K562 (cell line): ENCODE measurements around the gene ALKBH8. TPM values are rescaled to one million over a fixed set of nuclear protein-coding genes. Genes with fewer than 3 reads are reported as not detected.

Experiments used
- ATF2 ChIP-seq: sonication (generic); formaldehyde crosslinking; IDR thresholded peaks from 2 replicates; pipeline ENCODE4 v1.8.1; 2022; ENCODE audit warnings: missing genetic modification reagents
- CHCHD3 ChIP-seq: fragments of 250-450 bp; sonication (Bioruptor Pico); IDR thresholded peaks from 2 replicates; pipeline ENCODE4 v2.1.2; 2022; ENCODE audit warnings: mild to moderate bottlenecking
- EWSR1 ChIP-seq: fragments of 450-650 bp; IDR thresholded peaks from 2 replicates; pipeline ENCODE4 v1.6.1; 2018; ENCODE audit warnings: borderline replicate concordance, mild to moderate bottlenecking, low read depth, moderate library complexity; ENCODE audit not compliant: partially characterized antibody
- HOXB6 ChIP-seq: fragments of 250-450 bp; sonication (Bioruptor Pico); IDR thresholded peaks from 2 replicates; pipeline ENCODE4 v1.5.1; 2022; ENCODE audit warnings: mild to moderate bottlenecking, borderline replicate concordance
- ID3 ChIP-seq, 2 experiments: fragments of 250-450 bp in 1 of 2; fragments of 450-650 bp in 1 of 2; sonication (Bioruptor Pico) in 1 of 2; IDR thresholded peaks; 2 replicates each; pipeline versions ENCODE4 v1.6.1 to v1.8.0; 2016 to 2021; ENCODE audit warnings: mild to moderate bottlenecking in 2 of 2, moderate library complexity in 2 of 2, missing compliant biosample characterization in 1 of 2, missing genetic modification characterization in 1 of 2
- JUND ChIP-seq, 2 experiments: IDR thresholded peaks; 2 replicates in 1 of 2; 3 replicates in 1 of 2; pipeline ENCODE4 v1.6.1; 2011; ENCODE audit warnings: borderline replicate concordance in 2 of 2, low read depth in 2 of 2, low read length in 2 of 2, improper control_type of control experiment in 1 of 2, missing biosample characterization in 1 of 2, missing genetic modification characterization in 1 of 2, missing genetic modification reagents in 1 of 2
- MBD1 ChIP-seq: fragments of 250-450 bp; sonication (Bioruptor Pico); IDR thresholded peaks from 2 replicates; pipeline ENCODE4 v1.8.0; 2022; ENCODE audit warnings: inconsistent platforms
- NR2C2 ChIP-seq, 2 experiments: fragments of 200-800 bp in 1 of 2; sonication (Bioruptor generic) in 1 of 2; sonication (generic) in 1 of 2; formaldehyde crosslinking in 1 of 2; IDR thresholded peaks; 2 replicates each; pipeline versions ENCODE4 v1.6.1 to v1.8.0; 2016 to 2022; ENCODE audit warnings: mild to moderate bottlenecking in 1 of 2, missing compliant biosample characterization in 1 of 2, missing genetic modification characterization in 1 of 2, missing genetic modification reagents in 1 of 2
- TEAD2 ChIP-seq: fragments of 450-650 bp; IDR thresholded peaks from 2 replicates; pipeline ENCODE4 v1.6.1; 2016; ENCODE audit warnings: missing genetic modification characterization, control low read depth, missing compliant biosample characterization
- WHSC1 ChIP-seq: IDR thresholded peaks from one replicate; pipeline ENCODE4 v1.6.1; 2012; ENCODE audit warnings: low read length, control low read depth, inconsistent platforms
- ZNF165 ChIP-seq: fragments of 250-450 bp; sonication (Bioruptor Pico); IDR thresholded peaks from 2 replicates; pipeline ENCODE4 v1.4.0; 2020; ENCODE audit warnings: borderline replicate concordance
- ZNF384 ChIP-seq: IDR thresholded peaks from 2 replicates; pipeline ENCODE4 v1.6.1; 2012; ENCODE audit warnings: low read depth, low read length, improper control_type of control experiment
- polyA plus RNA-seq, 8 experiments: library from polyadenylated mRNA; depleted of rRNA in 4 of 8; stranded (reverse) in 5 of 8; unstranded in 3 of 8; fragments of >200 nt; fragmentation: Nextera tagmentation in 2 of 8; fragmentation: Illumina TruSeq in 1 of 8; extraction: Ambion mirVana in 2 of 8; extraction: Trizol in 1 of 8; gene quantifications; 2 replicates each; pipeline versions ENCODE4 v1.2.1 to v1.2.3, GENCODE V29; 2011 to 2014; ENCODE audit warnings: inconsistent platforms in 1 of 8, missing spikeins in 1 of 8
- total RNA-seq, 7 experiments: library from RNA; depleted of rRNA in 6 of 7; stranded (reverse); fragments of >200 nt in 6 of 7; fragmentation: Illumina TruSeq in 2 of 7; extraction: Trizol in 2 of 7; gene quantifications; 2 replicates each; pipeline versions ENCODE4 v1.2.1 to v1.2.3, GENCODE V29; 2011 to 2021; ENCODE audit warnings: low replicate concordance in 1 of 7
- TF ChIP-seq, protein P1 (sequence below): sonication (generic); formaldehyde crosslinking; IDR thresholded peaks from 2 replicates; pipeline ENCODE4 v1.8.0; 2023; ENCODE audit warnings: missing genetic modification reagents, mild to moderate bottlenecking, borderline replicate concordance
- TF ChIP-seq, protein P2 (sequence below), 2 experiments: IDR thresholded peaks; 2 replicates each; pipeline ENCODE4 v1.6.1; 2011; ENCODE audit warnings: borderline replicate concordance in 1 of 2, control low read depth in 1 of 2, low read depth in 1 of 2, low read length in 1 of 2, mild to moderate bottlenecking in 1 of 2, mixed read lengths in 1 of 2, moderate library complexity in 1 of 2; ENCODE audit not compliant: insufficient read depth in 1 of 2, insufficient read length in 1 of 2, poor library complexity in 1 of 2, severe bottlenecking in 1 of 2; ENCODE audit errors: extremely low read depth in 1 of 2

ALKBH8 gene
- total and polyA plus RNA-seq, 9 of the 15 experiments (the other 6 are each of a cell fraction or from before 2014, with no cell fraction given), result 4.3 to 14.4 (median 9.1) TPM

DNA sequence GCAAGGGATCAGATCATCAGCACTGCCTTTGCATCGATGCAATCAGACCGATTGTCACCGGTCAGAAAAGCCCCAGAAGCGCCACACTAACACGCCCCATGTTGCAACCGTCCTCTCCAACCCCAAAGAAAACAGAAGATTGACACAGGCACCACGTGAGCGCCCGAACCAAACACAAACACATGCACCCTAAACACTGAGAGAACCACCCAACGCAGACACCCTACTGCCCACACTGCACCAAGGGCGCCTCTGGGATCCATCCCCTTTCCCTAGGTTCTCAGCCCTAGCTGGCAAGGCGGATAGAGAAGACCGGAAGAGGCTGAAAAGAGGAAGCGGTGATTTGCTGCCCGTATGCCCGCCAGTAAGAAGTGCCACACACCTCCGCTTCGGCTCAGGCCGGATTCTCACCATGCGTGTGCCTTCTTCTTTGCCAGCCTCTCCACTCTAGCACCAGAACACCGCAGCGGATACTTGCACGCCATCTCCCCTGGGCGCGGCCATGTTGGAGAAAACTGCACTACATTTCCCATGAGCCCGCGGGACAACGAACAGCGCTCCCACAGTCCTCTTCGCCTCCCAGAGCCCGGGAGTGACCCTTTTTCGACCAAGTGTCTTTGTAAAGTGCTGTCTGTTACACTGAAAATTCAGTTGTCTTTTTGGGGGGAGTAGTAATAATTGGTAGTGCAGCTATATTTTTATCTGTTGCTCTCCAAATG lies at the start of gene ALKBH8 (continued):
- TF ChIP-seq, protein P1, sequence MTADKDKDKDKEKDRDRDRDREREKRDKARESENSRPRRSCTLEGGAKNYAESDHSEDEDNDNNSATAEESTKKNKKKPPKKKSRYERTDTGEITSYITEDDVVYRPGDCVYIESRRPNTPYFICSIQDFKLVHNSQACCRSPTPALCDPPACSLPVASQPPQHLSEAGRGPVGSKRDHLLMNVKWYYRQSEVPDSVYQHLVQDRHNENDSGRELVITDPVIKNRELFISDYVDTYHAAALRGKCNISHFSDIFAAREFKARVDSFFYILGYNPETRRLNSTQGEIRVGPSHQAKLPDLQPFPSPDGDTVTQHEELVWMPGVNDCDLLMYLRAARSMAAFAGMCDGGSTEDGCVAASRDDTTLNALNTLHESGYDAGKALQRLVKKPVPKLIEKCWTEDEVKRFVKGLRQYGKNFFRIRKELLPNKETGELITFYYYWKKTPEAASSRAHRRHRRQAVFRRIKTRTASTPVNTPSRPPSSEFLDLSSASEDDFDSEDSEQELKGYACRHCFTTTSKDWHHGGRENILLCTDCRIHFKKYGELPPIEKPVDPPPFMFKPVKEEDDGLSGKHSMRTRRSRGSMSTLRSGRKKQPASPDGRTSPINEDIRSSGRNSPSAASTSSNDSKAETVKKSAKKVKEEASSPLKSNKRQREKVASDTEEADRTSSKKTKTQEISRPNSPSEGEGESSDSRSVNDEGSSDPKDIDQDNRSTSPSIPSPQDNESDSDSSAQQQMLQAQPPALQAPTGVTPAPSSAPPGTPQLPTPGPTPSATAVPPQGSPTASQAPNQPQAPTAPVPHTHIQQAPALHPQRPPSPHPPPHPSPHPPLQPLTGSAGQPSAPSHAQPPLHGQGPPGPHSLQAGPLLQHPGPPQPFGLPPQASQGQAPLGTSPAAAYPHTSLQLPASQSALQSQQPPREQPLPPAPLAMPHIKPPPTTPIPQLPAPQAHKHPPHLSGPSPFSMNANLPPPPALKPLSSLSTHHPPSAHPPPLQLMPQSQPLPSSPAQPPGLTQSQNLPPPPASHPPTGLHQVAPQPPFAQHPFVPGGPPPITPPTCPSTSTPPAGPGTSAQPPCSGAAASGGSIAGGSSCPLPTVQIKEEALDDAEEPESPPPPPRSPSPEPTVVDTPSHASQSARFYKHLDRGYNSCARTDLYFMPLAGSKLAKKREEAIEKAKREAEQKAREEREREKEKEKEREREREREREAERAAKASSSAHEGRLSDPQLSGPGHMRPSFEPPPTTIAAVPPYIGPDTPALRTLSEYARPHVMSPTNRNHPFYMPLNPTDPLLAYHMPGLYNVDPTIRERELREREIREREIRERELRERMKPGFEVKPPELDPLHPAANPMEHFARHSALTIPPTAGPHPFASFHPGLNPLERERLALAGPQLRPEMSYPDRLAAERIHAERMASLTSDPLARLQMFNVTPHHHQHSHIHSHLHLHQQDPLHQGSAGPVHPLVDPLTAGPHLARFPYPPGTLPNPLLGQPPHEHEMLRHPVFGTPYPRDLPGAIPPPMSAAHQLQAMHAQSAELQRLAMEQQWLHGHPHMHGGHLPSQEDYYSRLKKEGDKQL (CRISPR knock-in tag), result no peak
- no peak for TF ChIP-seq MBD1 (CRISPR knock-in tag)
- TF ChIP-seq CHCHD3 (CRISPR knock-in tag), result no peak
- TF ChIP-seq, protein P2, sequence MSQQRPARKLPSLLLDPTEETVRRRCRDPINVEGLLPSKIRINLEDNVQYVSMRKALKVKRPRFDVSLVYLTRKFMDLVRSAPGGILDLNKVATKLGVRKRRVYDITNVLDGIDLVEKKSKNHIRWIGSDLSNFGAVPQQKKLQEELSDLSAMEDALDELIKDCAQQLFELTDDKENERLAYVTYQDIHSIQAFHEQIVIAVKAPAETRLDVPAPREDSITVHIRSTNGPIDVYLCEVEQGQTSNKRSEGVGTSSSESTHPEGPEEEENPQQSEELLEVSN (IDR thresholded peaks at IDR 0.05; ENCODE audit: borderline replicate concordance in 1 of 2, extremely low read depth in 1 of 2, insufficient read depth in 1 of 2, insufficient read length in 1 of 2, low read depth in 1 of 2, low read length in 1 of 2, poor library complexity in 1 of 2, severe bottlenecking in 1 of 2), result no peak
- no peak for TF ChIP-seq ATF2 (CRISPR knock-in tag)
- TF ChIP-seq TEAD2 (tag), result no peak
- no peak for TF ChIP-seq EWSR1
- TF ChIP-seq HOXB6 (CRISPR knock-in tag), result no peak
- no peak for TF ChIP-seq ZNF165 (CRISPR knock-in tag)
- TF ChIP-seq JUND (IDR thresholded peaks at IDR 0.05; ENCODE audit: borderline replicate concordance, low read depth, low read length), result no peak
- TF ChIP-seq JUND (tag; IDR thresholded peaks at IDR 0.05; ENCODE audit: borderline replicate concordance, low read depth, low read length), result no peak
- TF ChIP-seq ZNF384, result no peak
- no peak for TF ChIP-seq ID3 (CRISPR knock-in tag; IDR thresholded peaks at IDR 0.05)
- peak; percentile 36; the same call in 1 of the 2 replicates for TF ChIP-seq ID3 (tag; IDR thresholded peaks at IDR 0.05)
- no peak for TF ChIP-seq WHSC1
- TF ChIP-seq NR2C2 (CRISPR knock-in tag; IDR thresholded peaks at IDR 0.05), result no peak
- TF ChIP-seq NR2C2 (tag; IDR thresholded peaks at IDR 0.05), result peak; percentile 76
